ENCODE data around the gene SMLR1. TPM values are rescaled to one million over a fixed set of nuclear protein-coding genes. Genes with fewer than 3 reads are reported as not detected.

The SMLR1 gene
- total and polyA plus RNA-seq, 9 of the 15 experiments (the other 6 are each of a cell fraction or from before 2014, with no cell fraction given): not detected

DNA sequence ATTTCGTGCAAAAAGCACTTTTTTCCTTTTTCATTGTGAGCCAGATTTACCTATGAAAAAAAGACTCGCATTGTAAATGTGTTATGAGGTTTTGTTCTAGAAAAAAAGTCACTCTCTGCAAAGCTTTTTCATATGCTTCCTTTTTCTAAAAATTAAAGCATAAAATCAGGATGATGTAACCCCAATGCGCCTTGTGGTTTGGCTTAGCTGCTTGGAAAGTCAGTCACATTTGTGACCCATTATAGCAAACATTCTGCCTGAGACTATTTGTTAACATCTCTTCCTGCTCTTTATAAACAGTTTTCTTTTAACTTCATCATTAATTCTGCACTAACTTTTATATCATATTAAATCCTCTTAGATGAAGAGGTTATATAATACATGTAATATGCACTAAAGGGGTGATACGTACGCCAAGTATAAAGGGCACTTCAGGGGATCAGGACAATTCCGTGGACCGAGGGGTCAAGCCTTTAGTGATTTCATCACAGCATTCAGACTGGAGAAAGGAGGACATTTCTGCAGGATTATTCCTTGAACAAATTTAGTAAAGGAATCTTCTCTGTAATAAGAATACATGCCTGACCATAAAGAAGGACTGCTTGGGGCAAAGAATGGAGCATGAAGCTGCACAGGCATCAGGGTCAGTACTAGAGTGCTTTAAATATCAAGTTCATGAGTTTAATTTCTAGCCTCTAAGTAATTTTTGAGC is 48.1 kb upstream of the SMLR1 start:
- no peaks in the 10 kb centered on the region for H3K4me1 ChIP-seq (replicated peaks in 1 of 2; ENCODE audit: control insufficient read depth in 2 of 2, insufficient read depth in 2 of 2, low read length in 2 of 2)
- intact Hi-C loops (cut with micrococcal nuclease) (no loop called here), in situ Hi-C loops (cut with MboI) (no loop called here)
- no TSS peak for BruUV-seq (replicated peaks)
- POLR2A ChIA-PET: no interaction called here
- H3K27me3 ChIP-seq (ENCODE audit: control insufficient read depth in 2 of 2, insufficient read depth in 2 of 2, low read length in 2 of 2): no peaks in the 10 kb centered on the region
- DNase-seq (ENCODE audit: extremely low read depth in 1 of 4, low spot score in 3 of 4) (no peak), ATAC-seq (no peak), FAIRE-seq (no peak)
- H3K4me2 ChIP-seq (ENCODE audit: insufficient read depth, low read length): no peak overlapping the region
- no peaks in the 10 kb centered on the region for H4K20me1 ChIP-seq (replicated peaks; ENCODE audit: control insufficient read depth, insufficient read depth, low read length)
- H2AFZ ChIP-seq (ENCODE audit: low read depth, low read length): no peak overlapping the region
- H3K9me3 ChIP-seq (replicated peaks; ENCODE audit: control insufficient read depth, insufficient read depth, low read depth, low read length): no peaks in the 10 kb centered on the region
- H3K27ac ChIP-seq (ENCODE audit: extremely low read depth, low read depth, low read length): no peak overlapping the region
- CTCF ChIA-PET (ENCODE audit: low intra/inter-chr PET ratio): no interaction called here
- H3K9ac ChIP-seq (ENCODE audit: insufficient read depth in 1 of 2, low read depth in 2 of 2, low read length in 2 of 2): no peak overlapping the region
- 2% methylated on average over 7 of the region's 7 CpGs for WGBS (ENCODE audit: insufficient coverage, low coverage, missing lambda C conversion rate)
- H3K79me2 ChIP-seq (ENCODE audit: control insufficient read depth, insufficient read depth, low read length): no peaks in the 10 kb centered on the region
- no peaks in the 10 kb centered on the region for H3K9me1 ChIP-seq (ENCODE audit: control insufficient read depth, insufficient read depth, low read length)
- H3K4me3 ChIP-seq: no peak overlapping the region
- no peaks in the 10 kb centered on the region for H3K36me3 ChIP-seq (ENCODE audit: control insufficient read depth, insufficient read depth, low read length)
- TF ChIP-seq, protein P1, sequence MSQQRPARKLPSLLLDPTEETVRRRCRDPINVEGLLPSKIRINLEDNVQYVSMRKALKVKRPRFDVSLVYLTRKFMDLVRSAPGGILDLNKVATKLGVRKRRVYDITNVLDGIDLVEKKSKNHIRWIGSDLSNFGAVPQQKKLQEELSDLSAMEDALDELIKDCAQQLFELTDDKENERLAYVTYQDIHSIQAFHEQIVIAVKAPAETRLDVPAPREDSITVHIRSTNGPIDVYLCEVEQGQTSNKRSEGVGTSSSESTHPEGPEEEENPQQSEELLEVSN (IDR thresholded peaks at IDR 0.05; ENCODE audit: borderline replicate concordance in 1 of 2, extremely low read depth in 1 of 2, insufficient read depth in 1 of 2, insufficient read length in 1 of 2, low read depth in 1 of 2, low read length in 1 of 2, poor library complexity in 1 of 2, severe bottlenecking in 1 of 2): no peak
- no peak for TF ChIP-seq MIER1 (IDR thresholded peaks at IDR 0.05; ENCODE audit: low read depth)
- TF ChIP-seq PHB2 (IDR thresholded peaks at IDR 0.05; ENCODE audit: low read depth): no peak
- TF ChIP-seq, protein P2, sequence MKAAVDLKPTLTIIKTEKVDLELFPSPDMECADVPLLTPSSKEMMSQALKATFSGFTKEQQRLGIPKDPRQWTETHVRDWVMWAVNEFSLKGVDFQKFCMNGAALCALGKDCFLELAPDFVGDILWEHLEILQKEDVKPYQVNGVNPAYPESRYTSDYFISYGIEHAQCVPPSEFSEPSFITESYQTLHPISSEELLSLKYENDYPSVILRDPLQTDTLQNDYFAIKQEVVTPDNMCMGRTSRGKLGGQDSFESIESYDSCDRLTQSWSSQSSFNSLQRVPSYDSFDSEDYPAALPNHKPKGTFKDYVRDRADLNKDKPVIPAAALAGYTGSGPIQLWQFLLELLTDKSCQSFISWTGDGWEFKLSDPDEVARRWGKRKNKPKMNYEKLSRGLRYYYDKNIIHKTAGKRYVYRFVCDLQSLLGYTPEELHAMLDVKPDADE (conservative IDR thresholded peaks at IDR 0.05; ENCODE audit: control insufficient read depth, low read depth, low read length): no peak
- no peak for TF ChIP-seq NFYB (IDR thresholded peaks at IDR 0.05; ENCODE audit: extremely low read depth, insufficient read length)
- no peak for TF ChIP-seq GABPB1 (CRISPR knock-in tag; IDR thresholded peaks at IDR 0.05)
- TF ChIP-seq NFIC (IDR thresholded peaks at IDR 0.05): no peak
- no peak for TF ChIP-seq ZNF232 (CRISPR knock-in tag; IDR thresholded peaks at IDR 0.05)
- TF ChIP-seq KLF16 (IDR thresholded peaks at IDR 0.05): no peak
- no peak for TF ChIP-seq RBM14 (IDR thresholded peaks at IDR 0.05; ENCODE audit: borderline replicate concordance, insufficient read depth, low read depth, low read length)
- TF ChIP-seq, protein P3, sequence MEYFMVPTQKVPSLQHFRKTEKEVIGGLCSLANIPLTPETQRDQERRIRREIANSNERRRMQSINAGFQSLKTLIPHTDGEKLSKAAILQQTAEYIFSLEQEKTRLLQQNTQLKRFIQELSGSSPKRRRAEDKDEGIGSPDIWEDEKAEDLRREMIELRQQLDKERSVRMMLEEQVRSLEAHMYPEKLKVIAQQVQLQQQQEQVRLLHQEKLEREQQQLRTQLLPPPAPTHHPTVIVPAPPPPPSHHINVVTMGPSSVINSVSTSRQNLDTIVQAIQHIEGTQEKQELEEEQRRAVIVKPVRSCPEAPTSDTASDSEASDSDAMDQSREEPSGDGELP (CRISPR knock-in tag; IDR thresholded peaks at IDR 0.05; ENCODE audit: borderline replicate concordance): no peak
- no peak for TF ChIP-seq MAZ (CRISPR knock-in tag; conservative IDR thresholded peaks at IDR 0.05 in 1 of 2, IDR thresholded peaks at IDR 0.05 in 1 of 2)
- TF ChIP-seq HDAC1 (IDR thresholded peaks at IDR 0.05): no peak
- TF ChIP-seq DMBX1 (CRISPR knock-in tag; IDR thresholded peaks at IDR 0.05; ENCODE audit: borderline replicate concordance): no peak
- no peak for TF ChIP-seq RBM39 (optimal IDR thresholded peaks at IDR 0.05; ENCODE audit: low read depth, low read length)
- no peak for TF ChIP-seq ZNF316 (IDR thresholded peaks at IDR 0.05)
- no peak for TF ChIP-seq SETDB1 (IDR thresholded peaks at IDR 0.05; ENCODE audit: low read length)
- TF ChIP-seq RBM15 (IDR thresholded peaks at IDR 0.05; ENCODE audit: insufficient read depth, low read length): no peak
- TF ChIP-seq, protein P4, sequence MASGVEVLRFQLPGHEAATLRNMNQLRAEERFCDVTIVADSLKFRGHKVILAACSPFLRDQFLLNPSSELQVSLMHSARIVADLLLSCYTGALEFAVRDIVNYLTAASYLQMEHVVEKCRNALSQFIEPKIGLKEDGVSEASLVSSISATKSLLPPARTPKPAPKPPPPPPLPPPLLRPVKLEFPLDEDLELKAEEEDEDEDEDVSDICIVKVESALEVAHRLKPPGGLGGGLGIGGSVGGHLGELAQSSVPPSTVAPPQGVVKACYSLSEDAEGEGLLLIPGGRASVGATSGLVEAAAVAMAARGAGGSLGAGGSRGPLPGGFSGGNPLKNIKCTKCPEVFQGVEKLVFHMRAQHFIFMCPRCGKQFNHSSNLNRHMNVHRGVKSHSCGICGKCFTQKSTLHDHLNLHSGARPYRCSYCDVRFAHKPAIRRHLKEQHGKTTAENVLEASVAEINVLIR (CRISPR knock-in tag; IDR thresholded peaks at IDR 0.05): no peak

Measured in K562 (cell line).